Posterior vena cava (tissue), 2 donors: ENCODE data around the gene FES. TPM values are rescaled to one million over a fixed set of nuclear protein-coding genes. Genes with fewer than 3 reads are reported as not detected.
"Not testable (repeated sequence)": the region's sequence is repeated elsewhere in the genome, so short reads cannot be mapped to it uniquely, and the experiment has no call there.

Source experiments
- DNase-seq: peaks from one replicate; pipeline ENCODE4 v3.0.0-alpha.2; 2020; ENCODE audit warnings: low spot score
- intact Hi-C, 2 donors: fragments of 100-400 bp; cut with DNase I; formaldehyde crosslinking; loops; one replicate each; pipeline versions ENCODE4 v1.14.1 to v1.14.2; 2022 to 2023
- total RNA-seq, 2 donors: library from RNA; stranded (reverse); fragmentation: NEBNext Ultra II Directional; extraction: Animal tissue kit (Norgen Biotek cat#: 25700); gene quantifications; one replicate each; pipeline ENCODE4 v1.2.1, GENCODE V29; 2021
- donor health status: DM: yes; HTN: yes; CAD: no.
- donor health status: DM: yes; HTN: yes; CAD: no.

Gene FES
- total RNA-seq, 2 donors from 2014 or later, result 31.7 to 41.8 TPM

- intact Hi-C loops, result no loop called here
- no peak for DNase-seq
These were observed 11.7 kb upstream of the FES start for GRCh38 chr15:90872486-90873184.

- DNase-seq, result no peak
- intact Hi-C loops, result no loop called here
These were observed 10.8 kb upstream of the FES start for GRCh38 chr15:90873488-90873997.

GRCh38 chr15:90873998-90874605 is 10.2 kb upstream of the FES start:
- no peak for DNase-seq
- intact Hi-C loops, result no loop called here

GRCh38 chr15:90874986-90875385 is 9.3 kb upstream of the FES start:
- intact Hi-C loops, result not testable (repeated sequence)

GRCh38 chr15:90875549-90875981 is 8.7 kb upstream of the FES start:
- intact Hi-C loops, result no loop called here
- no peak for DNase-seq

More at GRCh38 chr15:90874986-90875385, 9.3 kb upstream of the FES start:
- DNase-seq, result not testable (repeated sequence)

GRCh38 chr15:90876046-90876445 is 8.3 kb upstream of the FES start:
- no peak for DNase-seq
- intact Hi-C loops, result no loop called here

- intact Hi-C loops, result no loop called here
- DNase-seq, result no peak
These were observed 7.7 kb upstream of the FES start for GRCh38 chr15:90876512-90877170.

- DNase-seq, result no peak
- intact Hi-C loops, result no loop called here
These were observed 7.0 kb upstream of the FES start for GRCh38 chr15:90877315-90877714.

- no peak for DNase-seq
- intact Hi-C loops, result loop anchor here in 1 of 2 donors (2.0 kb wide), 1 partner anchor 231 kb away; no protein-coding TSS in a partner anchor
These were observed 6.3 kb upstream of the FES start for GRCh38 chr15:90877996-90878395.

- no peak for DNase-seq
- intact Hi-C loops, result loop anchor here in 1 of 2 donors (2.0 kb wide), 1 partner anchor 232 kb away; no protein-coding TSS in a partner anchor
These were observed 5.6 kb upstream of the FES start for GRCh38 chr15:90878660-90879059.

GRCh38 chr15:90879730-90880366 is 4.5 kb upstream of the FES start:
- intact Hi-C loops, result loop anchor here (2.0 to 10.0 kb wide), 4 partner anchors 65 to 375 kb away; no protein-coding TSS in a partner anchor
- DNase-seq, result no peak

GRCh38 chr15:90880381-90881145 is 3.7 kb upstream of the FES start:
- intact Hi-C loops, result loop anchor here in 1 of 2 donors (10.0 kb wide), 3 partner anchors 64 to 376 kb away; no protein-coding TSS in a partner anchor
- DNase-seq, result no peak

GRCh38 chr15:90881181-90881977 is 2.9 kb upstream of the FES start:
- intact Hi-C loops, result loop anchor here in 1 of 2 donors (10.0 kb wide), 3 partner anchors 63 to 377 kb away; no protein-coding TSS in a partner anchor
- peak; percentile 78 for DNase-seq

- intact Hi-C loops, result loop anchor here in 1 of 2 donors (10.0 kb wide), 3 partner anchors 63 to 377 kb away; no protein-coding TSS in a partner anchor
- DNase-seq, result no peak
These were observed 2.2 kb upstream of the FES start for GRCh38 chr15:90881978-90882721.

GRCh38 chr15:90882781-90883525 is 1.4 kb upstream of the FES start:
- intact Hi-C loops, result loop anchor here in 1 of 2 donors (10.0 kb wide), 3 partner anchors 62 to 378 kb away; no protein-coding TSS in a partner anchor
- DNase-seq, result no peak

GRCh38 chr15:90883526-90883975 is 753 bp upstream of the FES start:
- intact Hi-C loops, result loop anchor here in 1 of 2 donors (10.0 kb wide), 3 partner anchors 61 to 379 kb away; no protein-coding TSS in a partner anchor
- no peak for DNase-seq
